Islet of Langerhans (tissue), 1 donor: Measurements from ENCODE around the gene SLC44A1.

Source experiments
- FAIRE-seq: peaks from one replicate; lab custom pipeline; 2011; peaks lifted over from hg19 to GRCh38; lab: Jason Lieb, UNC

Gene SLC44A1

DNA sequence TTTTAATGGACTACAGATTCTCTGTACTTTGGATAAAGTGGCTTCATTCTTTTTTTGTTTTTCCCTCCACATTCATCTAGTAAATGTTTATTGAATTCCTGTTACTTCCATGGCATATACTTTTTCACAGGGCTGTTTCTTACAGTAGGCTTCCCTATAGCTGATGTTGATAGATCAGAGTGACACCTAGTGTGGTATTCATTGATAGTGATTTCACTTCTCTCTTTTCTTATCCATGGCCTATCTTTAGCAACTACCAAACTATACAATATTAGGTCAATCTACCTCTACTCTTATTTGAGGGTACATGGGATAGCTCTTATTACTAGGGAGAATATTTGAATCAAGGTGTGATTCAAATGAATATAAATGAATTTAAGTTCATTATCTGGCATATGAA is 239.2 kb downstream of the SLC44A1 start:
- no peak for FAIRE-seq

DNA sequence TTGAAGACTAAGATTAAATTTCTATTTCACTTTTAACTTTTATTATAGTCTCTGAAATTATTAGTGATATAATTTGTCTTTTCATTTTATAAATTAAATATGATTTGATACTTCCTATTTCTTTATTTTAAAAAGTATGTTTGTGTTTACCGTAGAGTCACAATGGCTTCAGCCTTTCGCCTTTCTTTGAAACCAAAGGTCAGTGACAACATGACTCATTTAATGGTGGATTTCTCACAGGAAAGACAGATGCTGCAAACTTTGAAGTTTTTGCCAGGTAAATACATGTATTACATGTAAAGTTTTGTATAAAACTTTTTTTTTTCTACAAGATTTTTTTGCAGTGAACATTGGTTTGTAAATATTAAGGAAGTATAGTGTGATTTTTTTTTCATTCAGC is 239.8 kb downstream of the SLC44A1 start:
- FAIRE-seq: no peak

DNA sequence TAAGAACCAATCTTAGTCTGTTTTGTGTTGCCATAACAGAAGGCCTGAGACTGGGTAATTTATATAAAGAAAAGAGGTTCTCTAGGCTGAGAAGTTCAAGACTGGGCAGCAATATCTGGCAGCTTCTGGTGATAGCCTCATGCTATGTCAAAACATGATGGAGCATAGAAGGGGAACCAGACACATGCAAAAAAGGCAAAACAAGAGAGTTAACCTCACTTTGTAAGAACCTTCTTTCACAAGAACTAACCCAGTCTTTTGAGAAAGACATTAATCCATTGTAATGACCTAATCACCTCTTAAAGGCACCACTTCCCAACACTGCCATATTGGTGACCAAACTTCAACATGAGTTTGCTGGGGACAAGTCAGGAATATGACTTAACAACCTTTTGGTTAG is 240.7 kb downstream of the SLC44A1 start:
- FAIRE-seq: no peak
